ENCODE results near the gene SH2D1A. TPM values are rescaled to one million over a fixed set of nuclear protein-coding genes. Genes with fewer than 3 reads are reported as not detected.

Gene SH2D1A
- total and polyA plus RNA-seq, 2 donors (not counting 1 experiment from before 2014, with no cell fraction given): 0.08 TPM; not detected in 1

DNA sequence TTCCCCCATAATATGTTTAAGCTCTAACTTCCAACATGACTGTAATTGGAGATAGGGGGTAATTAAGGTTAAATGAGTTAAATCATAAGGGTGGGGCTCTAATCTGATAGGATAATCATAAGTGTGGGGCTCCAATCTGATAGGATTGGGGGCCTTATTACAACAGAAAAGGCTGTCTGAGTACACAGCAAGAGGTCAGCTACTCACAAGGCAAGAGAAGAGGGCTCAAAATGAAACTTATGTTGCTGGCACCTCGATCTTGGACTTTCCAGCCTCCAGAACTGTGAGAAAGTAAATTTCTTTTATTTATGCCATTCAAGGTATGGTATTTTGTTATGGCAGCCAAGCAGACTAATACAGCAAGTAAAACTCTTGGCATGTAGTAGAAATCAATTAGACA, 16.4 kb downstream of the SH2D1A start:
- H3K36me3 ChIP-seq (ENCODE audit: control insufficient read depth, insufficient read depth, low read length): no peaks in the 10 kb centered on the region
- no peak overlapping the region for H3K4me2 ChIP-seq (ENCODE audit: extremely low read depth, insufficient read depth, low read length)
- H3K79me2 ChIP-seq (ENCODE audit: control insufficient read depth, insufficient read depth, low read length): no peaks in the 10 kb centered on the region
- no peak overlapping the region for H2AFZ ChIP-seq (ENCODE audit: low read length)
- H4K20me1 ChIP-seq (ENCODE audit: control insufficient read depth, extremely low read depth, insufficient read depth, low read length): no peaks in the 10 kb centered on the region
- TF ChIP-seq, protein P1, sequence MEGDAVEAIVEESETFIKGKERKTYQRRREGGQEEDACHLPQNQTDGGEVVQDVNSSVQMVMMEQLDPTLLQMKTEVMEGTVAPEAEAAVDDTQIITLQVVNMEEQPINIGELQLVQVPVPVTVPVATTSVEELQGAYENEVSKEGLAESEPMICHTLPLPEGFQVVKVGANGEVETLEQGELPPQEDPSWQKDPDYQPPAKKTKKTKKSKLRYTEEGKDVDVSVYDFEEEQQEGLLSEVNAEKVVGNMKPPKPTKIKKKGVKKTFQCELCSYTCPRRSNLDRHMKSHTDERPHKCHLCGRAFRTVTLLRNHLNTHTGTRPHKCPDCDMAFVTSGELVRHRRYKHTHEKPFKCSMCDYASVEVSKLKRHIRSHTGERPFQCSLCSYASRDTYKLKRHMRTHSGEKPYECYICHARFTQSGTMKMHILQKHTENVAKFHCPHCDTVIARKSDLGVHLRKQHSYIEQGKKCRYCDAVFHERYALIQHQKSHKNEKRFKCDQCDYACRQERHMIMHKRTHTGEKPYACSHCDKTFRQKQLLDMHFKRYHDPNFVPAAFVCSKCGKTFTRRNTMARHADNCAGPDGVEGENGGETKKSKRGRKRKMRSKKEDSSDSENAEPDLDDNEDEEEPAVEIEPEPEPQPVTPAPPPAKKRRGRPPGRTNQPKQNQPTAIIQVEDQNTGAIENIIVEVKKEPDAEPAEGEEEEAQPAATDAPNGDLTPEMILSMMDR (conservative IDR thresholded peaks at IDR 0.05 in 1 of 2, IDR thresholded peaks at IDR 0.05 in 1 of 2; ENCODE audit: low read depth in 1 of 2, low read length in 2 of 2): no peak
- TF ChIP-seq EZH2 (IDR thresholded peaks at IDR 0.05; ENCODE audit: low read length, missing control alignments): no peak
- DNase-seq (ENCODE audit: low read depth in 2 of 2): no peak
- H3K27ac ChIP-seq (ENCODE audit: insufficient read depth, low read length): no peak overlapping the region
- no peaks in the 10 kb centered on the region for H3K27me3 ChIP-seq (ENCODE audit: control insufficient read depth, insufficient read depth, low read length)
- no peaks in the 10 kb centered on the region for H3K9me3 ChIP-seq (ENCODE audit: control insufficient read depth, insufficient read depth, low read depth, low read length)
- no peak overlapping the region for H3K9ac ChIP-seq (ENCODE audit: insufficient read depth, low read length)
- H3K4me3 ChIP-seq (replicated peaks in 1 of 4; ENCODE audit: control extremely low read depth in 1 of 4, insufficient read depth in 1 of 4, low read depth in 3 of 4, low read length in 4 of 4): no peak overlapping the region
- no peaks in the 10 kb centered on the region for H3K4me1 ChIP-seq (ENCODE audit: control insufficient read depth, extremely low read depth, insufficient read depth, low read length)

DNA sequence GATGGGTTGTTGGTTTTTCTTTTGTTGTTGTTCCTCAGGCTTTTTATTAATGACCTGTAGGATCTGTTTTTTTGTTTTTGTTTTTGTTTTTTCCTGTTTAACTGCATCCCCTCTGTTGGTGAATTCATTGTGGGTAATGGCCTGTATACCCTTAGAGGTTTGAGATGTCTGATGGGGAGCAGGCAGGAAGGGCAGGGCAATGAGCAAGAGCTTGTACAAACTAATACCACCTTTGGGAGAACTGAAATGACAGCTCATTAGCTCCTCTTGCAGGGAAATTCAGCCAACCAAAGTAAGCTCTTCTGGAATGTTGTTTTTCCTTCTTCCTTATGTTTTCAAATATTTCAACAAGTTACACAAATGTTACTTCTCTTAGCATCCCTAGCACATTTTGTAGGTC, 23.4 kb downstream of the SH2D1A start:
- Histone ChIP-seq H3K27ac (ENCODE audit: insufficient read depth, low read length) (no peak overlapping the region), H2AFZ (ENCODE audit: low read length) (no peak overlapping the region), H3K4me2 (ENCODE audit: extremely low read depth, insufficient read depth, low read length) (no peak overlapping the region), H3K9ac (ENCODE audit: insufficient read depth, low read length) (no peak overlapping the region), H3K4me3 (replicated peaks in 1 of 4; ENCODE audit: control extremely low read depth in 1 of 4, insufficient read depth in 1 of 4, low read depth in 3 of 4, low read length in 4 of 4) (no peak overlapping the region), H4K20me1 (ENCODE audit: control insufficient read depth, extremely low read depth, insufficient read depth, low read length) (no peaks in the 10 kb centered on the region), H3K27me3 (ENCODE audit: control insufficient read depth, insufficient read depth, low read length) (no peaks in the 10 kb centered on the region), H3K4me1 (ENCODE audit: control insufficient read depth, extremely low read depth, insufficient read depth, low read length) (no peaks in the 10 kb centered on the region), H3K9me3 (ENCODE audit: control insufficient read depth, insufficient read depth, low read depth, low read length) (no peaks in the 10 kb centered on the region), H3K79me2 (ENCODE audit: control insufficient read depth, insufficient read depth, low read length) (no peaks in the 10 kb centered on the region), H3K36me3 (ENCODE audit: control insufficient read depth, insufficient read depth, low read length) (no peaks in the 10 kb centered on the region)
- DNase-seq (ENCODE audit: low read depth in 2 of 2): no peak
- TF ChIP-seq, protein P1 (conservative IDR thresholded peaks at IDR 0.05 in 1 of 2, IDR thresholded peaks at IDR 0.05 in 1 of 2; ENCODE audit: low read depth in 1 of 2, low read length in 2 of 2): no peak
- no peak for TF ChIP-seq EZH2 (IDR thresholded peaks at IDR 0.05; ENCODE audit: low read length, missing control alignments)

DNA sequence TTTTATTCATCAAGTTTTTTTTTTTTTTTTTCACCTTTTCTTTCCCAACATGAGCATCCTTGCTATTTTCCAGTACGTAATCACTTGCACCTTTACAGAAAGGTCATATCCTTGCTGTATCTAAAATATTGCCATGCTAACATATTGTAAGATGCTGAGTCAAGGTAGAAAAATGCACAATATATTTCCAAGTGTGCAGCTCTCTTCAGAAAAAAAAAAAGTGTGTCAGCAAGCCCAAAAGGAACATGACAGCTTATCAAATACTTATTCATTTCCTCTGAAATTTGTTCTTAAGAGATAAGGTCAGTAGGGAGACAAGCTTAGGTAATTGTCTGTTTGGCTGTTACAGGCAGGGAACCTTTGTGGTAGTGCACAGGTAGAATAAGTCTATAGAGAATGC, 27.0 kb downstream of the SH2D1A start:
- Histone ChIP-seq H3K4me2 (ENCODE audit: extremely low read depth, insufficient read depth, low read length) (no peak overlapping the region), H3K79me2 (ENCODE audit: control insufficient read depth, insufficient read depth, low read length) (no peaks in the 10 kb centered on the region), H2AFZ (ENCODE audit: low read length) (no peak overlapping the region), H3K27ac (ENCODE audit: insufficient read depth, low read length) (no peak overlapping the region), H3K4me1 (ENCODE audit: control insufficient read depth, extremely low read depth, insufficient read depth, low read length) (no peaks in the 10 kb centered on the region), H3K27me3 (ENCODE audit: control insufficient read depth, insufficient read depth, low read length) (no peaks in the 10 kb centered on the region), H3K9me3 (ENCODE audit: control insufficient read depth, insufficient read depth, low read depth, low read length) (no peaks in the 10 kb centered on the region), H3K4me3 (replicated peaks in 1 of 4; ENCODE audit: control extremely low read depth in 1 of 4, insufficient read depth in 1 of 4, low read depth in 3 of 4, low read length in 4 of 4) (no peak overlapping the region), H4K20me1 (ENCODE audit: control insufficient read depth, extremely low read depth, insufficient read depth, low read length) (no peaks in the 10 kb centered on the region), H3K36me3 (ENCODE audit: control insufficient read depth, insufficient read depth, low read length) (no peaks in the 10 kb centered on the region), H3K9ac (ENCODE audit: insufficient read depth, low read length) (no peak overlapping the region)
- no peak for TF ChIP-seq EZH2 (IDR thresholded peaks at IDR 0.05; ENCODE audit: low read length, missing control alignments)
- no peak for DNase-seq (ENCODE audit: low read depth in 2 of 2)
